Eye (tissue), 1 donor: ENCODE results near the gene RNF148.
"Not testable (repeated sequence)": the region's sequence is repeated elsewhere in the genome, so short reads cannot be mapped to it uniquely, and the experiment has no call there.

Experiments used
- DNase-seq: peaks from one replicate; pipeline ENCODE4 v3.0.0-alpha.2; 2015

RNF148 gene

DNA sequence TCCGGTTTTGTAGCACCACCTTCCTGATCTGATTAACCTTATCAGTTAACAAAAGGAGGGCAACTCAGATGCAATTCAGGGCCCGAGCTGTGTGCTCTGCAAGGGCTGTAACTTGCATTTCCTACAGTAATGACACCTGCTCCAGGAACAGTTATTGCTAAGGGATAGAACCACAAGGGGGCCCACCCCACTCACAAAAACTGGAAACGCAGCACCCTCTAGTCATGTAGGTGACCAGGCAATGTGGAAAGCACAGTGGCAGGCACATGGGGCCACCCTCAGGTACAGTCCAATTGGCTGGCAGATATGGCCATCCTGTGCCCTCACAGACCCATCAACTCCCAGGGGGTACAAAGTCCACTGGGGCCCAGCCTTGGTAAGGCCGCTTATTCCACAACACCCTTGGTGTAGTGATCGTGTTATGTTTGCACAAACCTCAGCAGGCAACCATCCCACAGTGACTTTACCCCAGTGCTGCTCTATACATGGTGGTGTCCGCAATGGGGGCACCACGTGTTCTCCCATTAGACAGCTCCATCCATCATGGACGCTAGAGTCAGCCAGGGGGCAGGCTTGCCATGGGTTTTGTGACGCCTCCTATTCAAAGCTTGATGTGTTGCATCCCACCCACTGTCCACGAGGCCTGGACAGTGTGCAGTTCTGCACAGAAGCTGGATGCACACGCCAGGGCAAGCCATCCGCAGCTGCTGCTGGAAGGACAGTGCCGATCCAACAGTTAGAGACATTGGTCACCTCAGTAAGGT, 13.2 kb downstream of the RNF148 start:
- DNase-seq = no peak

DNA sequence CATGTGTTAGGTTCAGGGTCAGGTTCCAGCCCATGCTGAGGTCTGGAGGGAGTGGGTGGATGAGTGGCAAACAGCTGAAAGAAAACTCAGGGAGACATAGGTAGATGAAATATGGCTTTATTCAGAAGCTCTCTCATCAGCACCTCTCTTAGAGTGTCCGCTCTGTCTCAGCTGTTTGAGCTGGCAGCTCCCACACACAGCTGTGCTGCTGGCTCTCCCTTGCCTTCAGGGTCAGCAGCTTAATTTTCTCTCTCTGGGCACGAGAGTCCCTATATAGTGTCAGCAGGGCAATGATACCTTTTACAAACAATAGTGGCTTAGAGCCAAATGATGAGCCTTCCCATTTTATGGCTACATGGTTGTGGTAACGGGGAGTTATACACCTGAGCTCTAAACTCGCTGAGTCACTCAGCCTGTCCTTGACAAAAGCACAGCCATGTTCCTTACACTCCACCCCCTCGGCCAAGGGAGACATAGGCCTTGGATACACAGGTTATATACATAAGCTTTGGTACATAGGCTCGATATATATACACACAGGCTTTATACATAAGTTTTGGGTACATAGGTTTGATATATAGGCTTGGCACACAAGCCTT, 14.2 kb downstream of the RNF148 start:
- DNase-seq = no peak

DNA sequence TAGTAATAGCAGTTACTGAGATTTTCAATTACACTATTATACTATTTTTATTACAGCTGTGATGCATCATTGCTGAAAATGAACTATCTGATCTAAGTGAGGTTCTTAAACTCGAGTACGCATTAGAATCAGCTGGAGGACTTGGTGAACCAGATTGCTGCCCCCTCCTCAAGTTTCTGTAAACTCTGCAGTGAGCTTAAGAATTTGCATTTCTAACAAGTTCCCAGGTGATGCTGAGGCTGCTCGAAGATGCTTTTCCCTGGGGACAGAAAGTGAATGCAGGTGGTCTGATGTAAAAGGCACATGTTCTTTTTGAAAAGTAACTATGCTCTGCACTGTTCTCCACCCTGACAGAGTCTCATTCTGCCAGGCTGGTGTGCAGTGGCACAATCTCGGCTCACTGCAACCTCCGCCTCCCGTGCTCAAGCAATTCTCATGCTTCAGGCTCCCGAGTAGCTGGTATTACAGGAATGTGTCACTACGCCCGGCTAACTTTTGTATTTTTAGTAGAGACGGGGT, 16.3 kb downstream of the RNF148 start:
- DNase-seq = no peak

DNA sequence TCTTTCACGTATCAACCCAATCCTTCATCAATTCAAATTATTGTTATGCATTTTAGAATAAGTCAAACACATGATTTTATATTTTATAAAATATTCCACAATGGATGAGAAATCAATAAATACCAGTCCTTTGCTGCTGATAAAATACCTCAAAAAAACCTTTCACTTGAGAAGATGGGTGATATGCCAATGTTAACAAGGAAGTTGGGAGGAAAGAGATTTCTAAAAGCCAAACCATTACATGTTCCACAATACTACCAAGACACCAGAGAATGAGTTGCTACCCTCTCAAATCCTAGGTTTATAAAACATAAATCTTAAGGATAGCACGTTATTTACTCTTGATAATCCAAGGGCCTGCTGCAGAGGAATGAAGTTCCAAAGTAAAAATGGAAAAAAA, 18.2 kb downstream of the RNF148 start:
- no peak for DNase-seq

DNA sequence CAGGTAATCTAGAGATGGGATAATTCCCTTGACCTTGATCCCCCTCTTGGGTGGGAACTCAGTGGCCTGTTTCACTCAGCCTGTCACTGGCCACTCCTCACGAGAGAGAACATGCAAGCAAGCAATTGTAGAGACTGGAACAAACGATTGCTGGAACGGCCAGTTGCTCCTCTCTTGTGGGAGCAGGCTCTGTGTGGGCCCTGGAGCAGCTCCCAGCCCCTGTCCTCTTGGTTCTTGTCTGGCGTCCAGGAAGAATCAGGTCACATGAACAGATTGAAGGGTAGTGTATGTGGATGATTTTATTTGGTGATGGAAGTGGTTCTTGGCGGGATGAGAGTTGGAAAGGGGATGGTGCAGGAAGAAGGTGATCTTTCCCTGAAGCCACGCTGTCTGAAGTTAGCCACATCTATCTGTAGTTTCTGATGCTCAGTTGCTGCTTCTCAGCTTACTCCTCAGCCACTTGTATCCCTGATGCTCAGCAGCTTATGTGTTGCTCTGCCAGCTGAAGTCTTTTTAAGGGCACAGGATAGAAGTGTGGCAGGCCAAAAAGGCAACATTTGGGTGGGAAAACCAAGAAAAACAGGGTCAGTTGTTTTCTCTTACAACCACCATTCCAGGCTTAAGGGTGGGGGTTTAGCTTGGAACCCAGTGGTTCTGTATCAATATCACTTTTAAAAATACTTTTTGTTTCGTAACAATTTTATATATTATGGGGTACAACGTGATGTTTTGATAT, 19.7 kb downstream of the RNF148 start:
- DNase-seq = no peak

DNA sequence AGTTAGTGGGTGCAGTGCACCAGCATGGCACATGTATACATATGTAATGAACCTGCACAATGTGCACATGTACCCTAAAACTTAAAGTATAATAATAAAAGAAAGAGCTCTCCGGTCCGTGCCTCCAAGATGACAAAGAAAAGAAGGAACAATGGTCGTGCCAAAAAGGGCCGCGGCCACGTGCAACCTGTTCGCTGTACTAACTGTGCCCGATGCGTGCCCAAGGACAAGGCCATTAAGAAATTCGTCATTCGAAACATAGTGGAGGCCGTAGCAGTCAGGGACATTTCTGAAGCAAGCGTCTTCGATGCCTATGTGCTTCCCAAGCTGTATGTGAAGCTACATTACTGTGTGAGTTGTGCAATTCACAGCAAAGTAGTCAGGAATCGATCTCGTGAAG, 21.5 kb downstream of the RNF148 start:
- not testable (repeated sequence) for DNase-seq

DNA sequence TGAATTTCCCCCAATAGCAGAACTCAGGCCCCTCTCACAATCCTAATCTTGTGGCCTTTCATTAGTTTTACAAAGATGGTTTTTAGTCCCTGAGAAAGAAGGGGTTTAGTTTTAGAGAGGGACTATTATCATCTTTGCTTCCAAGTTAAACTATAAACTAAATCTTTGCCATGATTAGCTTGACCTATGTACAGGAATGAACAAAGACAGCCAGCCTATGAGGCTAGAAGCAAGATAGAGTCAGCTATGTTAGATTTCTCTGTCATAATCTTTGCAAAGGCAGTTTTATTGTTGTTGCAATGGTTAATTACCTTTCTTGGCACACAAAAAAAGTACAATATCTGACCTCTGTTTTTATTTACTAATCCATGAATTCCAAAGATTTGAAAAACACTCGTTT, 22.9 kb downstream of the RNF148 start:
- DNase-seq = no peak

DNA sequence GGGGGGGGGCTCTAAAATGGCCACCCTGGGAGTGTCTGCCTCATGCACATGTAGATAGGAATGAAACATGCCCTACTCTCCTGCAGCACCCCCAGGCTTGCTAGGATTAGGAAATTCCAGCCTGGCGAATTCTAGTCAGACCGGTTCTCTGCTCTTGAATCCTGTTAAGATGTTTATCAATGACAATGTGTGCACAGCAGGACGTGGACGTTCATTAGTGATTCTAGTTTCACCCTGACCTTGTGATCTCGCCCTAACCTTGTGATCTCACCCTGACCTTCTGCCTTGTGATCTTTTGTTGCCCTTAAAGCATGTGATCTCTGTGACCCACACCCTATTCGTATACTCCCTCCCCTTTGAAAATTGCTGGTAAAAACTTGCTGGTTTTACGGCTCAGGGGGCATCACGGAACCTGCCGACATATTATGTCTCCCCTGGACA, 23.4 kb downstream of the RNF148 start:
- DNase-seq = not testable (repeated sequence)

DNA sequence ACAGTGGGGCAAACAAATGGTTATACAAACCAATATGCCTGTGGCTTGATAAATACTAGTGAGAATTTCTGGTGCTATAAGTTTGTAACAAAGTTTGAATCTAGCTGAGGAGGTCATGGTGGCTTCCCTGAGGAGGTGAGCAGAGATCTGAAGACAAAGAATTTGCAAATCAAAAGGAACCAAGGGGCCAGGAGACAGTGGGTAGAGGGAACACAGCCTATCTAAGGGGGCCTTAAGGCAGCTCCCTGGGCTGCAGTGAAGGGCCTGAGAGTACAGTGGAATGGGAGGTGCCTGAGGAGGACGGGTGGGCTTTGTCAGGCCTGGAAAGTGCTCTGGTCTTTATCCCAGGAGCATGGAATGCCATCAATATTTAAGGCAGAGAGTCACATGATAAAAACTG, 25.6 kb downstream of the RNF148 start:
- DNase-seq = no peak

DNA sequence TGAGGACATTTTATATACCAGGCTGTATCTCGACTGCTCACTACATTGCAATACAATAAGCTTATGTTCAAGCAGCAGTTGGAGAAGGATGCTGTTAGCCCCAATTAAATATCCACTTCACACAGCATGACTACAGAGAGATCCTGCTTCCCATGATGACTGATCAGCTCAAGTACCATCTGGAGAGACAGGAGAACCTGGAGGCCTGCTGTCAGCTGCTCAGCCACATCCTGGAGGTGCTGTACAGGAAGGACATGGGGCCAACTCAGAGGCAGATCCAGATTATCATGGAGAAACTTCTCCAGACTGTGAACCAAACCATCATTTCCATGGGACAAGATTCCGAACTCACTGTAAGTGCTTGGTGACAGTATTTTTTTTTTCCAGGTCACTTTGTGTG, 26.3 kb downstream of the RNF148 start:
- DNase-seq = peak; percentile 35

DNA sequence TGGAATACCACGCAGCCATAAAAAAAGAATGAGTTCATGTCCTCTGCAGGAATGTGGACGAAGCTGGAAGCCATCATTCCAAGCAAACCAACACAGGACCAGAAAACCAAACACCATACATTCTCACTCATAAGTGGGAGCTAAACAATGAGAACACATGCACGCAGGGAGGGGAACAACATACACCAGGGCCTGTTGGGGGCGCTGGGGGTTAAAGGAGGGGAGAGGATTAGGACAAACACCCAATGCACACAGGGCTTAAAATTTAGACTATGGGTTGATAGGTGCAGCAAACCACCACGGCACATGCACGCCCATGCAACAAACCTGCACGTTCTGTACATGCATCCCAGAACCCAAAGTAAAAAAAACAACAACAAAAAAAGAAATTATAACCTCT, 27.1 kb downstream of the RNF148 start:
- no peak for DNase-seq

DNA sequence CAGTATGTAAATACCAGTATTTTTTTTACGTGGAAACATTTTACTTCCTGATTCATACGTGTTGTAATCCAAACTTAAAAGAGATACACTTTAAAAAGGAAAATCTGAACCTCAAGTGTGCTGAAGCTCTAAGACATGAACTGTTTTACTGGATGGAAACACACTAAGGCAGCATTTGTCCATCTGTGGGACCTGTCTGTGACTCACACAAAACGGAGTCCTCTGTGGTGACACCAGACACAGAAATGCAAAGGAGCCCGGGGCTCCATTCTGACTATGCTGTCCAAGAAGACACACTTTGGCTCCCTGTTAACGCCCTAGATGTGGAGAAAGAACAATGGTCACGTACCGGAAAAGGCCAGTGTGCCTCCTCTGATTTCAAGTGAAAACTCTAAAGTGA, 27.7 kb downstream of the RNF148 start:
- DNase-seq = no peak

DNA sequence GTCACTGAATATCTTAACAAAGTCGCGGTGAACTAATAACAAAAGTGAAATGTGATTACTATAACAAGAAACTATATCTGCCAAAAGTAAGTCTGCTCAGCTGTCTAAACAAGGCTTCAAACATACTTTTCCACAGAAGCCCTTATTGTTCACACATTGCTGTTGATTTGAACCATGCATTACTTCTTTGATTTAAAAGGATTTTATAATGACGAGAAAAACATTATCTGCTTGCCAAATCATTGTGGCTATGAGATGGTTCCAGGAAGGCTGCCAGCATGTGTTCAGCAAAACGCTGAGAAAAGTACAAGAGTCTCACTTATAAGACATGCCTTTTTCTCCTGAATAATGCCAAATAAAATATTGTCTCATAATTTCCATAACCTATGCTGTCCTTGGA, 28.2 kb downstream of the RNF148 start:
- DNase-seq = peak; percentile 77

DNA sequence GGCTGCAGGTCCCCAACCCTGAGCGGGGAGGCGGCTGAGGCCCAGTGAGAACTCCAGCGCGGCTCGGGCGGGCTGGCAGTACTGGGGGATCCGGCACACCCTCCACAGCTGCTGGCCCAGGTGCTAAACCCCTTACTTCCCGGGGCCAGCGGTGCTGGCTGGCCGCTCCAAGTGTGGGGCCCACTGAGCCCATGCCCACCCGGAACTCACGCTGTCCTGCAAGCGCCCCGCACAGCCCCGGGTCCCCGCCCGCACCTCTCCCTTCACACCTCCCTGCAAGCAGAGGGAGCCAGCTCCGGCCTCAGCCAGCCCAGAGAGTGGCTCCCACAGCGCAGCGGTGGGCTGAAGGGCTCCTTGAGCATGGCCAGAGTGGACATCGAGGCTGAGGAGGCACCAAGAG, 28.8 kb downstream of the RNF148 start:
- no peak for DNase-seq

DNA sequence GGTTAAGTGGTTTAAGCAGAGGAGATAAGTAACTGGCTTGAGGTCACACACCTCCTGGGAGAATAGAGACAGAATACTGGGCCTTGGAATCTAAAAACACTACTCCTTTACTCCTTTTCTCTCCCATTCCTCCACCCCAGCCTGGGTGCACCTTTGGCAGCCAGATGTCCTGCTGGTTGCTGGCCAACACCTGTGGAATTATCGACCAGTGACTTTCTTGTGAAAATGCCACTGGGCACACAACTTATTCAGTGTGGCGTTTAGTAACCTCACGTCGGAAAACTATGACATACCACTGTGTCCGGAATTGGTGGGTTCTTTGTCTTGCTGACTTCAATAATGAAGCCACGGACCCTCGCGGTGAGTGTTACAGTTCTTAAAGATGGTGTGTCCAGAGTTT, 30.2 kb downstream of the RNF148 start:
- no peak for DNase-seq

DNA sequence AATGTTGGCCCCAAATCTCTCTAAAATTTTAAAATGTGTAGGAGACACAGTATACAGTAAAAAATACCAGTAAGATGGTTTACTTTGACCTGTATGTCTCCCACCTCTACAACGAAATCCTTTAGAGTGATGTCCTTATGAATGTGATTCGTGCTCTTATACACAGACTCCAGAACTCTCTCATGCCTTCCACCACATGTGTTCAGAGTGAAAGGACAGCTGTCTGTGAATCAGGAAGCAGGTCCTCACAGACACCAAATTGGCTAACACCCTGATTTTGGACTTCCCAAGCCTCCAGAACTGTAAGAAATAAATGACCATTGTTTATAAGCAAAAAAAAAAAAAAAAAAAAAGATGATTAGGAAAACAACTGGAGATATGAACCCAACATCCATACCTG, 39.0 kb downstream of the RNF148 start:
- no peak for DNase-seq

DNA sequence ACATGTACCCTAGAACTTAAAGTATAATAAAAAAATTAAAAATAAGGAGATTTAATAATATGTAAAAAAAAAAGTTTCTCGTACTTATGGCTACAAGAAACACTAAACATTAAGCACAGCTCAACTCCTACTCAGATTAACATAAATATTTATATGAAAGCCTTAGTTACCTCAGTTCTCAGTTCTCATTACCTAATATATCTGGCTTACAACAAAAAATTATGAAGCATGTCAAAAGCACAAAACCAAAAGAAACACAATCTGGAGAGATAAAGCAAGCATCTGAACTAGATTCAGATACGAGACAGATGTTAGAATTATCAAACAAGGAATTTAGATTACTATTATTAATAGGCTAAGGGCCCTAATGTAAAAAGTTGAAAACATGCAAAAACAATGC, 43.9 kb downstream of the RNF148 start:
- no peak for DNase-seq

DNA sequence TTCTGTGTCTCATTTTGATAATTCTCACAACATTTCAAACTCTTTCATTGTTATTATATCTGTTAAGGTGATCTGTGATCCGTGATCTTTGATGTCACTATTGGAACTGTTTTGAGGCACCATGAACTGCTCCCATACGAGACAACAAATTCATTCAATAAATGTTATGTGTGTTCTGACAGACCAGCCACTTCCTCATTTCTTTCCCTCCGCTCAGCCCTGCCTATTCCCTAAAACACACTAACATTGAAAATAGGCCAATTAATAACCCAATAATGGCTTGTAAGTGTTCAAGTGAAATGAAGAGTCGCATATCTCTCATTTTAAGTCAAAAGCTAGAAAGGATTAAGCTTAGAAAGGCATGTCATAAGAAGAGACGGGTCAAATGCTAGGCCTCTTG, 49.0 kb downstream of the RNF148 start:
- DNase-seq = no peak

DNA sequence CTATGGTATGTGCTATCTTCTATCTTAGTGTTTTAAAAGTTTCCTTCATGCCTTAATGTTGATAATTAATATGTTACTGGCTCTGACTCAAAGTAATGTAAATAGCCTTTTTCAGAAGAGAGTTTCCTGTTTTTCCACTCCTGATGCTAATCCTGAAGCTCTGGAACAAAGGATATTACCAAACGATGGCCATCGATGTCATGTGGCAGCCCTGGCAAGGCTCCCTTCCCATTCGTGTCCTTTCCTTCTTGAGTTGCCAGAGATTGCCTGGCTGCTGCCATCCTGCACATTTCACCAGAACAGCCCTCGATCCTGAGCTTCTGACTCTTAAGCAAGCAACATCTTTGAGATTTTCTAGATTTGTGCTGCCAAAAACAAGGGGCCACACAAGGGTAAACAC, 49.8 kb downstream of the RNF148 start:
- no peak for DNase-seq
